Mesenchymal stem cell (in vitro differentiated cells and primary cell): Measurements from ENCODE around the gene FGF14.

Experiments
- DNase-seq: peaks from one replicate; pipeline ENCODE4 v3.0.0-alpha.2; 2013
- H2AFZ ChIP-seq: one replicate; pipeline ENCODE4 v1.6.1; 2013; ENCODE audit warnings: low read depth, mild to moderate bottlenecking, control low read depth, inconsistent platforms, low read length, moderate library complexity
- H2AK5ac ChIP-seq: 2 replicates; pipeline ENCODE4 v1.6.1; 2013; ENCODE audit warnings: low read length, moderate library complexity, mild to moderate bottlenecking, inconsistent platforms; ENCODE audit not compliant: severe bottlenecking
- H2BK120ac ChIP-seq: one replicate; pipeline ENCODE4 v1.6.1; 2013; ENCODE audit warnings: low read depth, mild to moderate bottlenecking, inconsistent platforms, low read length, moderate library complexity
- H2BK12ac ChIP-seq, 2 experiments: one replicate each; pipeline ENCODE4 v1.6.1; 2013; ENCODE audit warnings: inconsistent platforms in 2 of 2, low read length in 2 of 2, mild to moderate bottlenecking in 2 of 2, moderate library complexity in 2 of 2, control low read depth in 1 of 2
- H2BK15ac ChIP-seq: one replicate; pipeline ENCODE4 v1.6.1; 2013; ENCODE audit warnings: mild to moderate bottlenecking, low read depth, inconsistent platforms; ENCODE audit not compliant: poor library complexity, severe bottlenecking
- H2BK5ac ChIP-seq: 2 replicates; pipeline ENCODE4 v1.6.1; 2013; ENCODE audit warnings: low read depth, mild to moderate bottlenecking, low read length, control low read depth, inconsistent platforms; ENCODE audit not compliant: poor library complexity, severe bottlenecking
- H3K14ac ChIP-seq, 2 experiments: one replicate each; pipeline ENCODE4 v1.6.1; 2013; ENCODE audit warnings: inconsistent platforms in 2 of 2, low read length in 2 of 2, control low read depth in 1 of 2, mild to moderate bottlenecking in 1 of 2, moderate library complexity in 1 of 2
- H3K18ac ChIP-seq, 2 experiments: one replicate each; pipeline ENCODE4 v1.6.1; 2013; ENCODE audit warnings: inconsistent platforms in 2 of 2, low read length in 2 of 2, control low read depth in 1 of 2, low read depth in 1 of 2, mild to moderate bottlenecking in 1 of 2
- H3K23ac ChIP-seq, 2 experiments: one replicate each; pipeline ENCODE4 v1.6.1; 2013; ENCODE audit warnings: inconsistent platforms in 2 of 2, low read length in 2 of 2, mild to moderate bottlenecking in 2 of 2, moderate library complexity in 2 of 2, control low read depth in 1 of 2
- H3K27ac ChIP-seq: 2 replicates; pipeline ENCODE4 v1.5.1; 2013; ENCODE audit warnings: mild to moderate bottlenecking, moderate library complexity, low read length, control low read depth, inconsistent platforms; ENCODE audit not compliant: poor library complexity, severe bottlenecking
- H3K27me3 ChIP-seq, 2 experiments: 2 replicates each; pipeline versions ENCODE4 v1.6.1 to v1.7.0; 2013; ENCODE audit warnings: low read length in 2 of 2, mild to moderate bottlenecking in 2 of 2, moderate library complexity in 2 of 2, control low read depth in 1 of 2, inconsistent platforms in 1 of 2; ENCODE audit not compliant: control insufficient read depth in 1 of 2, insufficient read depth in 1 of 2
- H3K36me3 ChIP-seq, 2 experiments: 2 replicates each; pipeline versions ENCODE4 v1.6.1 to v1.7.0; 2013; ENCODE audit warnings: low read length in 2 of 2, control low read depth in 1 of 2, inconsistent platforms in 1 of 2, low read depth in 1 of 2, mild to moderate bottlenecking in 1 of 2; ENCODE audit not compliant: insufficient read depth in 2 of 2, control insufficient read depth in 1 of 2
- H3K4ac ChIP-seq, 2 experiments: one replicate each; pipeline ENCODE4 v1.6.1; 2013; ENCODE audit warnings: inconsistent platforms in 2 of 2, low read length in 2 of 2, mild to moderate bottlenecking in 2 of 2, moderate library complexity in 2 of 2, control low read depth in 1 of 2, low read depth in 1 of 2
- H3K4me1 ChIP-seq: 2 replicates; pipeline ENCODE4 v1.6.1; 2013; ENCODE audit warnings: low read depth, low read length, control low read depth; ENCODE audit not compliant: control insufficient read depth, insufficient read depth
- H3K4me2 ChIP-seq: 2 replicates; pipeline ENCODE4 v1.6.1; 2013; ENCODE audit warnings: low read length, mild to moderate bottlenecking, inconsistent platforms; ENCODE audit not compliant: poor library complexity, severe bottlenecking
- H3K4me3 ChIP-seq, 2 experiments: 2 replicates each; pipeline versions ENCODE4 v1.5.1 to v1.7.0; 2013; ENCODE audit warnings: low read length in 2 of 2, mild to moderate bottlenecking in 2 of 2, control low read depth in 1 of 2, low read depth in 1 of 2; ENCODE audit not compliant: insufficient read depth in 1 of 2
- H3K79me1 ChIP-seq: replicated peaks from 2 replicates; pipeline ENCODE4 v1.6.1; 2013; ENCODE audit warnings: mild to moderate bottlenecking, control low read depth, low read length, inconsistent platforms; ENCODE audit not compliant: poor library complexity, severe bottlenecking
- H3K9ac ChIP-seq: 2 replicates; pipeline ENCODE4 v1.7.0; 2013; ENCODE audit warnings: mild to moderate bottlenecking, low read length, moderate library complexity
- H3K9me3 ChIP-seq: 2 replicates; pipeline ENCODE4 v1.7.0; 2013; ENCODE audit warnings: mild to moderate bottlenecking, low read length; ENCODE audit not compliant: control insufficient read depth
- H4K8ac ChIP-seq: one replicate; pipeline ENCODE4 v1.6.1; 2013; ENCODE audit warnings: inconsistent platforms, mild to moderate bottlenecking, low read length, moderate library complexity
- H4K91ac ChIP-seq: one replicate; pipeline ENCODE4 v1.6.1; 2013; ENCODE audit warnings: mild to moderate bottlenecking, low read length, inconsistent platforms
- WGBS: methylation state at CpG from one replicate; pipeline ENCODE4 v1.1.7; 2013; ENCODE audit warnings: mixed read lengths; 5-methylcytosine and 5-hydroxymethylcytosine counted together

FGF14 gene

GRCh38 chr13:101898676-101899075 lies 503.2 kb downstream of the FGF14 start:
- Histone ChIP-seq H3K79me1 (no peaks in the 10 kb centered on the region), H3K4me1 (no peaks in the 10 kb centered on the region), H2BK15ac (no peak overlapping the region), H3K18ac (no peak overlapping the region), H3K9me3 (no peaks in the 10 kb centered on the region), H3K4ac (no peak overlapping the region), H3K27ac (no peak overlapping the region), H3K23ac (no peak overlapping the region), H4K91ac (no peak overlapping the region), H3K4me3 (no peak overlapping the region), H3K4me2 (no peak overlapping the region), H3K9ac (no peak overlapping the region), H2BK12ac (no peak overlapping the region), H2AFZ (no peak overlapping the region), H3K14ac (no peak overlapping the region), H2BK120ac (no peak overlapping the region), H2AK5ac (no peak overlapping the region), H2BK5ac (no peak overlapping the region), H4K8ac (no peak overlapping the region), H3K36me3 (no peaks in the 10 kb centered on the region), H3K27me3 (no peaks in the 10 kb centered on the region)
- no peak for DNase-seq

DNA sequence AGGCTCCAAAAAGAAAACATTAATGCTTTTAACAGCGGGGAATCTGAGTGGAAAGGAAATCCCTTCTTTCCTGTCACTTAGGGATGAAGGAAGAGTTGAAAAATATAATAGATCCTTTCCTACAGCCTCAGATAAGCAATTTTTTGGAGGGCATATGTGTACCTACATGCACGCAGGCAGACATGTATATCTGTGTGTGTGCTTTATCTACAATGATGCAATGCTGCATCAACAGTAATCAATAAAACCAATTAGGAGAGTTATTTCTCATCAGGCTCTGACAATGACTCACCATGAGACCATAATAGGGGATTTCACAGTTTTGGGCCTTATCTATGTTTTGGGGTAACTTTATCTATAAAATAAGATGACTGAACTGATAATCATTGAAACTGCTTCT lies 505.3 kb downstream of the FGF14 start:
- Histone ChIP-seq H3K79me1 (no peaks in the 10 kb centered on the region), H2BK15ac (no peak overlapping the region), H3K4me2 (no peak overlapping the region), H2AK5ac (no peak overlapping the region), H3K23ac (no peak overlapping the region), H2BK12ac (no peak overlapping the region), H3K27ac (no peak overlapping the region), H3K14ac (no peak overlapping the region), H3K9me3 (no peaks in the 10 kb centered on the region), H4K8ac (no peak overlapping the region), H2AFZ (no peak overlapping the region), H3K9ac (no peak overlapping the region), H3K36me3 (no peaks in the 10 kb centered on the region), H3K4ac (no peak overlapping the region), H2BK120ac (no peak overlapping the region), H3K4me1 (no peaks in the 10 kb centered on the region), H3K18ac (no peak overlapping the region), H4K91ac (no peak overlapping the region), H3K4me3 (no peak overlapping the region), H2BK5ac (no peak overlapping the region), H3K27me3 (no peaks in the 10 kb centered on the region)
- no CpG with 5 or more reads among the region's 2 CpGs for WGBS
- DNase-seq: no peak

DNA sequence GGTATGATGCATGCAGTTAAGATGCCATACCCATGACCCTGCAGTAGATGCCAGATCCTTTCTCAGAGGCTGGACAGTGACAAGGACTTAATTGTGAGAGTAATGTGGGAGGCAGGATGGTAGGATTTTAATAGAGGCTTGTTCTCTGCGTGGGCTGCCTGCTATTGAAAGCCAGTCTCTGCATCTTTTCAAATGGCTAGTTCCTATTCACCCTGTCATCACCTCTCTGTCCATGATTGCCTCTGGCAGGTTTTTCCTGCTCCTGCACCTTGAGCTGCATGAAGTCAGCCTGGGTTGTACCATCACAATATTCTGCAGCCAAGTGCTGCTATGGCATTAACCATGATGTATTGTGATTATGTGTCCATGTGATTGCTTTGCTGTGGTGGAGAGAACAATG lies 508.8 kb downstream of the FGF14 start:
- Histone ChIP-seq H3K23ac (no peak overlapping the region), H2BK15ac (no peak overlapping the region)

DNA sequence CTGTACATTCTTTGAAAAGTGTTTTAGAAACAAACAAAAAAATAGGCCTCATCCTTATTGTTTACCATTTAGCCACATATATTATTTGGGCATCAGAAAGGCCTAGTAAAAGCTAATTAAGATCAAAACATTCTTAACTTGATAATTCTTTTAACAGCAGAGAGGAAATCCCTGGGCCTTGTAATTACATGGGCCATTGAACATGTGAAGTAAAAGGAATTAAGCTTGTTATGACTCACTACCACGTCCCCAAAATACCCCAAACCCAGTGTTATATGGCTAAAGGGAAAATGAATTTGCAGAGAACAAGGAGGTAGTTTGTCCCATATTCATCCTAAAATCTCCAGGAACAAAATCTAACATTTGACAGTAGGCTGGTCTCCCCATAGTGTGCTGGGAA lies 509.6 kb downstream of the FGF14 start:
- Histone ChIP-seq H2AFZ (no peak overlapping the region), H3K9ac (no peak overlapping the region), H2AK5ac (no peak overlapping the region), H2BK120ac (no peak overlapping the region), H2BK12ac (no peak overlapping the region), H3K4me2 (no peak overlapping the region), H3K18ac (no peak overlapping the region), H3K4me1 (no peaks in the 10 kb centered on the region), H3K36me3 (no peaks in the 10 kb centered on the region), H3K14ac (no peak overlapping the region), H3K4me3 (no peak overlapping the region), H3K79me1 (no peaks in the 10 kb centered on the region), H4K91ac (no peak overlapping the region), H3K9me3 (no peaks in the 10 kb centered on the region), H4K8ac (no peak overlapping the region), H2BK15ac (no peak overlapping the region), H3K27me3 (peaks cover 0 to 3% of the 10 kb centered on the region in 2 experiments), H3K23ac (no peak overlapping the region), H3K27ac (no peak overlapping the region), H3K4ac (no peak overlapping the region), H2BK5ac (no peak overlapping the region)
- WGBS: no CpG with 5 or more reads among the region's 1 CpG
- no peak for DNase-seq

More for the DNA sequence above, 508.8 kb downstream of the FGF14 start:
- Histone ChIP-seq H3K4me1 (no peaks in the 10 kb centered on the region), H4K91ac (no peak overlapping the region), H3K18ac (no peak overlapping the region), H2BK12ac (no peak overlapping the region), H2BK5ac (no peak overlapping the region), H3K9me3 (no peaks in the 10 kb centered on the region), H3K4ac (no peak overlapping the region), H4K8ac (no peak overlapping the region), H3K14ac (no peak overlapping the region), H3K9ac (no peak overlapping the region), H3K27ac (no peak overlapping the region), H3K36me3 (no peaks in the 10 kb centered on the region), H3K4me2 (no peak overlapping the region), H2BK120ac (no peak overlapping the region), H2AFZ (no peak overlapping the region), H3K4me3 (no peak overlapping the region), H3K27me3 (no peaks in the 10 kb centered on the region), H3K79me1 (no peaks in the 10 kb centered on the region), H2AK5ac (no peak overlapping the region)
- 17% methylated on average over 1 of the region's 1 CpG for WGBS
- DNase-seq: no peak
